Measurements from ENCODE around the gene EXOC1. TPM values are rescaled to one million over a fixed set of nuclear protein-coding genes. Genes with fewer than 3 reads are reported as not detected.

Gene EXOC1
- total and polyA plus RNA-seq, 9 of the 15 experiments (the other 6 are each of a cell fraction or from before 2014, with no cell fraction given) = 16.0 to 45.5 (median 26.2) TPM

DNA sequence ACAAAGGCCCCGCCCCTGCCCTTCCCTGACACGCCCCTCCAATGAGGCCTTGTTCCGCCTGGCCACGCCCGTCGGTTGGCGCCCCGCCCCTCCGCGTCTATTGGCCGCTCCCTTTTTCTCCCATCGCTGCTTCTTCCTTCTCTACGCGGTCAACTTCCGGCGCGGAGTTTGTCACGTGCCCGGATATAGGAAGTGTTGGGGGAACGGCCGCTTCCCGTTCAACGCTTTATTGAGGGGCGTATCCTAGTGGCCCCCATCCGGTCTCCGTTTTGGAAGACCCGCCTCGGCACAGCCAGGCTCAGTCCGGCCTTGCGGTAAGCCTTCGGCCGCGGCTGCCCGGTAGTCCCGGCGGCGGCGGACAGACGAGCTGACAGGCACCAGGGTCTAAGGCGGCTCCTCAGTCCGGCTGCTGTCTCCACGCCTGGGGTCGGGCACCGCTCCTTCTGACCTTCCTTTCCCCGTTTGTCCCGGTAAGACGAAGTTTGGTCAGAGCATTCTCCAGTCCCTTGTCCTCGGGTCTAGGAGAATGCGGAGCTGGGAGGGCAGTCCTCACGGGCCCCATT lies at the start of gene EXOC1 (continued):
- TF ChIP-seq NCOA4 (IDR thresholded peaks at IDR 0.05; ENCODE audit: partially characterized antibody) (no peak), ZZZ3 (IDR thresholded peaks at IDR 0.05) (no peak), MCM7 (IDR thresholded peaks at IDR 0.05) (no peak), FOXA1 (IDR thresholded peaks at IDR 0.05; ENCODE audit: borderline replicate concordance) (no peak), GATAD2B (IDR thresholded peaks at IDR 0.05; ENCODE audit: borderline replicate concordance) (no peak), ZNF408 (CRISPR knock-in tag; IDR thresholded peaks at IDR 0.05; ENCODE audit: low read depth) (no peak), HNRNPK (IDR thresholded peaks at IDR 0.05; ENCODE audit: low read depth, low read length, poor library complexity, severe bottlenecking) (no peak), ZFP36 (IDR thresholded peaks at IDR 0.05; ENCODE audit: low read depth, low read length, partially characterized antibody) (no peak), CBX8 (IDR thresholded peaks at IDR 0.05; ENCODE audit: borderline replicate concordance, extremely low read depth, low read depth, low read length, poor library complexity, severe bottlenecking) (no peak)
- TF ChIP-seq, protein P1, sequence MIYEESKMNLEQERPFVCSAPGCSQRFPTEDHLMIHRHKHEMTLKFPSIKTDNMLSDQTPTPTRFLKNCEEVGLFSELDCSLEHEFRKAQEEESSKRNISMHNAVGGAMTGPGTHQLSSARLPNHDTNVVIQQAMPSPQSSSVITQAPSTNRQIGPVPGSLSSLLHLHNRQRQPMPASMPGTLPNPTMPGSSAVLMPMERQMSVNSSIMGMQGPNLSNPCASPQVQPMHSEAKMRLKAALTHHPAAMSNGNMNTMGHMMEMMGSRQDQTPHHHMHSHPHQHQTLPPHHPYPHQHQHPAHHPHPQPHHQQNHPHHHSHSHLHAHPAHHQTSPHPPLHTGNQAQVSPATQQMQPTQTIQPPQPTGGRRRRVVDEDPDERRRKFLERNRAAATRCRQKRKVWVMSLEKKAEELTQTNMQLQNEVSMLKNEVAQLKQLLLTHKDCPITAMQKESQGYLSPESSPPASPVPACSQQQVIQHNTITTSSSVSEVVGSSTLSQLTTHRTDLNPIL (CRISPR knock-in tag; IDR thresholded peaks at IDR 0.05) = no peak
- TF ChIP-seq, protein P2, sequence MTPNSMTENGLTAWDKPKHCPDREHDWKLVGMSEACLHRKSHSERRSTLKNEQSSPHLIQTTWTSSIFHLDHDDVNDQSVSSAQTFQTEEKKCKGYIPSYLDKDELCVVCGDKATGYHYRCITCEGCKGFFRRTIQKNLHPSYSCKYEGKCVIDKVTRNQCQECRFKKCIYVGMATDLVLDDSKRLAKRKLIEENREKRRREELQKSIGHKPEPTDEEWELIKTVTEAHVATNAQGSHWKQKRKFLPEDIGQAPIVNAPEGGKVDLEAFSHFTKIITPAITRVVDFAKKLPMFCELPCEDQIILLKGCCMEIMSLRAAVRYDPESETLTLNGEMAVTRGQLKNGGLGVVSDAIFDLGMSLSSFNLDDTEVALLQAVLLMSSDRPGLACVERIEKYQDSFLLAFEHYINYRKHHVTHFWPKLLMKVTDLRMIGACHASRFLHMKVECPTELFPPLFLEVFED (CRISPR knock-in tag; conservative IDR thresholded peaks at IDR 0.05) = 0 out of 2 replicates have a peak, but pooled peaks have one; percentile 26
- TF ChIP-seq, protein P3, sequence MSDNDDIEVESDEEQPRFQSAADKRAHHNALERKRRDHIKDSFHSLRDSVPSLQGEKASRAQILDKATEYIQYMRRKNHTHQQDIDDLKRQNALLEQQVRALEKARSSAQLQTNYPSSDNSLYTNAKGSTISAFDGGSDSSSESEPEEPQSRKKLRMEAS (CRISPR knock-in tag; IDR thresholded peaks at IDR 0.05) = peak; percentile 54
- TF ChIP-seq, protein P4, sequence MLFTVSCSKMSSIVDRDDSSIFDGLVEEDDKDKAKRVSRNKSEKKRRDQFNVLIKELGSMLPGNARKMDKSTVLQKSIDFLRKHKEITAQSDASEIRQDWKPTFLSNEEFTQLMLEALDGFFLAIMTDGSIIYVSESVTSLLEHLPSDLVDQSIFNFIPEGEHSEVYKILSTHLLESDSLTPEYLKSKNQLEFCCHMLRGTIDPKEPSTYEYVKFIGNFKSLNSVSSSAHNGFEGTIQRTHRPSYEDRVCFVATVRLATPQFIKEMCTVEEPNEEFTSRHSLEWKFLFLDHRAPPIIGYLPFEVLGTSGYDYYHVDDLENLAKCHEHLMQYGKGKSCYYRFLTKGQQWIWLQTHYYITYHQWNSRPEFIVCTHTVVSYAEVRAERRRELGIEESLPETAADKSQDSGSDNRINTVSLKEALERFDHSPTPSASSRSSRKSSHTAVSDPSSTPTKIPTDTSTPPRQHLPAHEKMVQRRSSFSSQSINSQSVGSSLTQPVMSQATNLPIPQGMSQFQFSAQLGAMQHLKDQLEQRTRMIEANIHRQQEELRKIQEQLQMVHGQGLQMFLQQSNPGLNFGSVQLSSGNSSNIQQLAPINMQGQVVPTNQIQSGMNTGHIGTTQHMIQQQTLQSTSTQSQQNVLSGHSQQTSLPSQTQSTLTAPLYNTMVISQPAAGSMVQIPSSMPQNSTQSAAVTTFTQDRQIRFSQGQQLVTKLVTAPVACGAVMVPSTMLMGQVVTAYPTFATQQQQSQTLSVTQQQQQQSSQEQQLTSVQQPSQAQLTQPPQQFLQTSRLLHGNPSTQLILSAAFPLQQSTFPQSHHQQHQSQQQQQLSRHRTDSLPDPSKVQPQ (CRISPR knock-in tag; IDR thresholded peaks at IDR 0.05; ENCODE audit: borderline replicate concordance) = no peak

All from K562 (cell line).